Renal cortical epithelial cell (primary cell): ENCODE results near the gene GRIK1. TPM values are rescaled to one million over a fixed set of nuclear protein-coding genes. Genes with fewer than 3 reads are reported as not detected.
A peak's percentile ranks its signal among the peaks of the same experiment; 100 is the strongest.
"Not testable (repeated sequence)": the region's sequence is repeated elsewhere in the genome, so short reads cannot be mapped to it uniquely, and the experiment has no call there.

ENCODE experiments used
- DNase-seq: peaks from one replicate; pipeline ENCODE4 v3.0.0-alpha.2; 2011; ENCODE audit warnings: low read depth
- total RNA-seq: library from RNA; depleted of rRNA; stranded (reverse); fragments of >200 nt; gene quantifications from 2 replicates; pipeline ENCODE4 v1.2.3, GENCODE V29; 2014

Gene GRIK1
- total RNA-seq, 1 donor from 2014 or later, result not detected

- DNase-seq, result no peak
Observed at GRCh38 chr21:29610779-29611360, 328.9 kb downstream of the GRIK1 start.

GRCh38 chr21:29606613-29607012, 333.2 kb downstream of the GRIK1 start:
- no peak for DNase-seq

GRCh38 chr21:29605219-29605618, 334.6 kb downstream of the GRIK1 start:
- DNase-seq, result not testable (repeated sequence)

GRCh38 chr21:29604076-29604475, 335.7 kb downstream of the GRIK1 start:
- DNase-seq, result no peak

- DNase-seq, result no peak
Observed at GRCh38 chr21:29601047-29601446, 338.7 kb downstream of the GRIK1 start.

GRCh38 chr21:29586696-29587095, 353.1 kb downstream of the GRIK1 start:
- DNase-seq, result no peak

- DNase-seq, result no peak
Observed at GRCh38 chr21:29585462-29585861, 354.3 kb downstream of the GRIK1 start.

GRCh38 chr21:29583424-29583924, 356.3 kb downstream of the GRIK1 start:
- DNase-seq, result no peak

GRCh38 chr21:29582855-29583254, 356.9 kb downstream of the GRIK1 start:
- DNase-seq, result no peak

- peak; percentile 71 for DNase-seq
Observed at GRCh38 chr21:29581393-29581792, 358.4 kb downstream of the GRIK1 start.

- no peak for DNase-seq
Observed at GRCh38 chr21:29580732-29581285, 359.0 kb downstream of the GRIK1 start.

- no peak for DNase-seq
Observed at GRCh38 chr21:29578306-29578705, 361.5 kb downstream of the GRIK1 start.

GRCh38 chr21:29571949-29572348, 367.8 kb downstream of the GRIK1 start:
- DNase-seq, result no peak

GRCh38 chr21:29568020-29568697, 371.6 kb downstream of the GRIK1 start:
- DNase-seq, result no peak

- DNase-seq, result no peak
Observed at GRCh38 chr21:29557931-29558725, 381.7 kb downstream of the GRIK1 start.

- no peak for DNase-seq
Observed at GRCh38 chr21:29557200-29557599, 382.6 kb downstream of the GRIK1 start.

- DNase-seq, result no peak
Observed at GRCh38 chr21:29555601-29556000, 384.2 kb downstream of the GRIK1 start.

- no peak for DNase-seq
Observed at GRCh38 chr21:29550205-29550604, 389.6 kb downstream of the GRIK1 start.

- DNase-seq, result no peak
Observed at GRCh38 chr21:29549614-29550013, 390.2 kb downstream of the GRIK1 start.

GRCh38 chr21:29547998-29548397, 391.8 kb downstream of the GRIK1 start:
- DNase-seq, result no peak

- no peak for DNase-seq
Observed at GRCh38 chr21:29546071-29546470, 393.7 kb downstream of the GRIK1 start.

- peak; percentile 16 for DNase-seq
Observed at GRCh38 chr21:29540289-29540688, 399.5 kb downstream of the GRIK1 start.
